HG03097 (cell line): ENCODE results near the gene CLRN2.
"Not testable (repeated sequence)": the region's sequence is repeated elsewhere in the genome, so short reads cannot be mapped to it uniquely, and the experiment has no call there.

ENCODE experiments used
- ATAC-seq: cut with Tn5 transposase; IDR thresholded peaks from one replicate; pipeline ENCODE4 v1.9.1; 2021; ENCODE audit not compliant: unreplicated experiment, low FRiP score

The CLRN2 gene

GRCh38 chr4:17502756-17503155 lies 12.2 kb upstream of the CLRN2 start:
- no peak for ATAC-seq

- no peak for ATAC-seq
Measured at GRCh38 chr4:17504081-17504480, 10.9 kb upstream of the CLRN2 start.

- no peak for ATAC-seq
Measured at GRCh38 chr4:17510582-17510981, 4.4 kb upstream of the CLRN2 start.

GRCh38 chr4:17511051-17511450 lies 3.9 kb upstream of the CLRN2 start:
- no peak for ATAC-seq

GRCh38 chr4:17511509-17511949 lies 3.4 kb upstream of the CLRN2 start:
- peak; percentile 45 for ATAC-seq

GRCh38 chr4:17511950-17512795 lies 2.8 kb upstream of the CLRN2 start, which contains the start of gene QDPR:
TSS of gene QDPR (minus strand) at chr4:17512090. CDS start at chr4:17512054, 36 bp downstream.
- peak; percentile 99 for ATAC-seq

GRCh38 chr4:17512973-17513665 lies 1.8 kb upstream of the CLRN2 start:
- no peak for ATAC-seq

GRCh38 chr4:17515445-17516407 lies 761 bp downstream of the CLRN2 start:
- ATAC-seq = no peak

- ATAC-seq = no peak
Measured at GRCh38 chr4:17516980-17517379, 2.0 kb downstream of the CLRN2 start.

- no peak for ATAC-seq
Measured at GRCh38 chr4:17517664-17518063, 2.7 kb downstream of the CLRN2 start.

GRCh38 chr4:17521595-17521994 lies 6.6 kb downstream of the CLRN2 start:
- ATAC-seq = no peak

- ATAC-seq = no peak
Measured at GRCh38 chr4:17523662-17524061, 8.7 kb downstream of the CLRN2 start.

GRCh38 chr4:17526695-17527477 lies 11.9 kb downstream of the CLRN2 start:
- no peak for ATAC-seq

- ATAC-seq = no peak
Measured at GRCh38 chr4:17528551-17529165, 13.7 kb downstream of the CLRN2 start.

GRCh38 chr4:17531538-17532285 lies 16.7 kb downstream of the CLRN2 start:
- no peak for ATAC-seq

- no peak for ATAC-seq
Measured at GRCh38 chr4:17534705-17535104, 19.7 kb downstream of the CLRN2 start.

- ATAC-seq = no peak
Measured at GRCh38 chr4:17535242-17535641, 20.3 kb downstream of the CLRN2 start.

GRCh38 chr4:17535906-17536305 lies 20.9 kb downstream of the CLRN2 start:
- ATAC-seq = no peak

- ATAC-seq = not testable (repeated sequence)
Measured at GRCh38 chr4:17537060-17537459, 22.1 kb downstream of the CLRN2 start.
